Neural crest cell (in vitro differentiated cells): Measurements from ENCODE around the gene COPG1. TPM values are rescaled to one million over a fixed set of nuclear protein-coding genes. Genes with fewer than 3 reads are reported as not detected.
"Not testable (repeated sequence)": the region's sequence is repeated elsewhere in the genome, so short reads cannot be mapped to it uniquely, and the experiment has no call there.

Experiments
- DNase-seq: peaks from one replicate; pipeline ENCODE4 v3.0.0; 2021; ENCODE audit warnings: low read depth, mixed read lengths, low spot score
- H3K27ac Mint-ChIP-seq: one replicate; pipeline ENCODE4 v1.8.0; 2021; ENCODE audit warnings: mild to moderate bottlenecking, mixed read lengths; ENCODE audit not compliant: unreplicated experiment
- H3K27me3 Mint-ChIP-seq: 2 replicates; pipeline ENCODE4 v1.8.0; 2021; ENCODE audit warnings: low read depth, mild to moderate bottlenecking, mixed read lengths
- H3K36me3 Mint-ChIP-seq: 2 replicates; pipeline ENCODE4 v1.8.0; 2021; ENCODE audit warnings: low read depth, mild to moderate bottlenecking, mixed read lengths
- H3K4me1 Mint-ChIP-seq: 2 replicates; pipeline ENCODE4 v1.8.0; 2021; ENCODE audit warnings: mixed read lengths
- H3K4me3 Mint-ChIP-seq: one replicate; pipeline ENCODE4 v1.8.0; 2021; ENCODE audit warnings: mild to moderate bottlenecking, mixed read lengths
- H3K9me3 Mint-ChIP-seq: 2 replicates; pipeline ENCODE4 v1.8.0; 2021; ENCODE audit warnings: mixed read lengths
- total RNA-seq: library from RNA; stranded (reverse); gene quantifications from 2 replicates; pipeline ENCODE4 v1.2.1, GENCODE V29; 2021
- TF ChIP-seq, protein P1 (sequence below): fragments of 200-600 bp; sonication (generic); conservative IDR thresholded peaks from 2 replicates; pipeline ENCODE4 v1.5.0; 2021; ENCODE audit warnings: antibody characterized with exemption, mild to moderate bottlenecking

Gene COPG1
- total RNA-seq, 1 donor from 2014 or later: 122 TPM

- H3K36me3 Mint-ChIP-seq: no peaks in the 10 kb centered on the region
- TF ChIP-seq, protein P1, sequence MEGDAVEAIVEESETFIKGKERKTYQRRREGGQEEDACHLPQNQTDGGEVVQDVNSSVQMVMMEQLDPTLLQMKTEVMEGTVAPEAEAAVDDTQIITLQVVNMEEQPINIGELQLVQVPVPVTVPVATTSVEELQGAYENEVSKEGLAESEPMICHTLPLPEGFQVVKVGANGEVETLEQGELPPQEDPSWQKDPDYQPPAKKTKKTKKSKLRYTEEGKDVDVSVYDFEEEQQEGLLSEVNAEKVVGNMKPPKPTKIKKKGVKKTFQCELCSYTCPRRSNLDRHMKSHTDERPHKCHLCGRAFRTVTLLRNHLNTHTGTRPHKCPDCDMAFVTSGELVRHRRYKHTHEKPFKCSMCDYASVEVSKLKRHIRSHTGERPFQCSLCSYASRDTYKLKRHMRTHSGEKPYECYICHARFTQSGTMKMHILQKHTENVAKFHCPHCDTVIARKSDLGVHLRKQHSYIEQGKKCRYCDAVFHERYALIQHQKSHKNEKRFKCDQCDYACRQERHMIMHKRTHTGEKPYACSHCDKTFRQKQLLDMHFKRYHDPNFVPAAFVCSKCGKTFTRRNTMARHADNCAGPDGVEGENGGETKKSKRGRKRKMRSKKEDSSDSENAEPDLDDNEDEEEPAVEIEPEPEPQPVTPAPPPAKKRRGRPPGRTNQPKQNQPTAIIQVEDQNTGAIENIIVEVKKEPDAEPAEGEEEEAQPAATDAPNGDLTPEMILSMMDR: no peak
- no peaks in the 10 kb centered on the region for H3K4me1 Mint-ChIP-seq
- H3K9me3 Mint-ChIP-seq: no peaks in the 10 kb centered on the region
- no peak overlapping the region for H3K4me3 Mint-ChIP-seq
- no peak overlapping the region for H3K27ac Mint-ChIP-seq
- no peak for DNase-seq
- H3K27me3 Mint-ChIP-seq: no peaks in the 10 kb centered on the region
Observed at GRCh38 chr3:129211345-129211744, 38.1 kb upstream of the COPG1 start.

GRCh38 chr3:129211772-129212171 lies 37.6 kb upstream of the COPG1 start:
- no peak overlapping the region for H3K27ac Mint-ChIP-seq
- no peaks in the 10 kb centered on the region for H3K9me3 Mint-ChIP-seq
- no peak for DNase-seq
- H3K4me3 Mint-ChIP-seq: no peak overlapping the region
- TF ChIP-seq, protein P1: no peak
- H3K36me3 Mint-ChIP-seq: no peaks in the 10 kb centered on the region
- H3K27me3 Mint-ChIP-seq: no peaks in the 10 kb centered on the region
- H3K4me1 Mint-ChIP-seq: no peaks in the 10 kb centered on the region

DNA sequence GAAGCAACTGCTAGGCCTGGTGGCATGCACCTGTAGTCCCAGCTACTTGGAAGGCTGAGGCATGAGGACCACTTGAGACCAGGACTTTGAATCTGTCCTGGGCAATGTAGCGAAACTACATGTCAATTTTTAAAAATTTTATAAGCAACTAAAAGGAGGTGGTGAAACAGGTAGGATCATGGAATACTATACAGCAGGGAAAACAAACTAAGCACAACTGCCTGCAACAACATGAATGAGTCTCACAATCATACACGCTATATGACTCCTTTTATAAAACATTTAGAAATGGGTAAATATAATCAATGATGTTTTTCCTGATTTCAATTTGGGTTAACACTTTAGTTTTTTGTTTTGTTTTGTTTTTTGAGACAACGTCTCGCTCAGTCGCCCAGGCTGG lies 36.2 kb upstream of the COPG1 start:
- H3K27ac Mint-ChIP-seq: no peak overlapping the region
- H3K36me3 Mint-ChIP-seq: no peaks in the 10 kb centered on the region
- TF ChIP-seq, protein P1: no peak
- H3K27me3 Mint-ChIP-seq: no peaks in the 10 kb centered on the region
- no peaks in the 10 kb centered on the region for H3K4me1 Mint-ChIP-seq
- no peaks in the 10 kb centered on the region for H3K9me3 Mint-ChIP-seq
- no peak for DNase-seq
- no peak overlapping the region for H3K4me3 Mint-ChIP-seq

- no peaks in the 10 kb centered on the region for H3K9me3 Mint-ChIP-seq
- no peak overlapping the region for H3K27ac Mint-ChIP-seq
- no peak overlapping the region for H3K4me3 Mint-ChIP-seq
- H3K4me1 Mint-ChIP-seq: no peaks in the 10 kb centered on the region
- DNase-seq: no peak
- H3K27me3 Mint-ChIP-seq: no peaks in the 10 kb centered on the region
- H3K36me3 Mint-ChIP-seq: no peaks in the 10 kb centered on the region
- TF ChIP-seq, protein P1: no peak
Observed at GRCh38 chr3:129218742-129219141, 30.7 kb upstream of the COPG1 start.

DNA sequence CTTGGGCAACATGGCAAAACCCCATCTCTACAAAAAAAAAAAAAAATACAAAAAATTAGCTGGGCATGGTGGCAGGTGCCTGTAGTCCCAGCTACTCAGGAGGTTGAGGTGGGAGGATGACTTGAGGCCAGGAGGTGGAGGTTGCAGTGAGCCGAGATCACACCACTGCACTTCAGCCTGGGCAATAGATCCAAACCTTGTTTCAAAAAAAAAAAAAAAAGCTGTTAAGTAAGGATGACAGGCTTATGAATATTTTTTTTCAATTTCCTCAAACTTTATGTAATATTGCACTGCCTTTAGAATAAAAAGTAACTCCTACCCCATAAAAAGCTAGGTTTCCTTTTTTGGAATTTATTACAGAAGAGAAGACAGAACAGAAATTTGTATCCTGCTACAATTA lies 25.0 kb upstream of the COPG1 start:
- not testable (repeated sequence) for DNase-seq, H3K36me3 Mint-ChIP-seq, H3K9me3 Mint-ChIP-seq, H3K4me1 Mint-ChIP-seq, H3K27ac Mint-ChIP-seq, H3K27me3 Mint-ChIP-seq, H3K4me3 Mint-ChIP-seq

- H3K27me3 Mint-ChIP-seq: no peaks in the 10 kb centered on the region
- no peaks in the 10 kb centered on the region for H3K9me3 Mint-ChIP-seq
- H3K4me3 Mint-ChIP-seq: no peak overlapping the region
- H3K36me3 Mint-ChIP-seq: no peaks in the 10 kb centered on the region
- no peak overlapping the region for H3K27ac Mint-ChIP-seq
- TF ChIP-seq, protein P1: no peak
- H3K4me1 Mint-ChIP-seq: peaks cover 5% of the 10 kb centered on the region
- no peak for DNase-seq
Observed at GRCh38 chr3:129224984-129225393, 24.4 kb upstream of the COPG1 start.
